ENCODE measurements around the gene APOA5. TPM values are rescaled to one million over a fixed set of nuclear protein-coding genes. Genes with fewer than 3 reads are reported as not detected.
"Not testable (repeated sequence)": the region's sequence is repeated elsewhere in the genome, so short reads cannot be mapped to it uniquely, and the experiment has no call there.

The APOA5 gene
- total and polyA plus RNA-seq, 2 donors (not counting 3 experiments of a cell fraction or from before 2014, with no cell fraction given) = not detected

- CTCF ChIA-PET = interaction anchor here (3.8 kb wide), 1 partner anchor 13 kb away, joined by 34 read pairs; no protein-coding TSS in a partner anchor
- H3K4me2 ChIP-seq (ENCODE audit: insufficient read depth, low read length); intact Hi-C loops (cut with micrococcal nuclease); H3K9ac ChIP-seq (replicated peaks; ENCODE audit: extremely low read depth, insufficient read depth, low read length); H3K4me3 ChIP-seq (replicated peaks in 1 of 3; ENCODE audit: insufficient read depth in 1 of 3, low read depth in 1 of 3, low read length in 3 of 3); BruUV-seq (replicated peaks); dilution Hi-C loops (cut with MboI; ENCODE audit: extremely low pct_ligation_motif_present, low sequenced_read_pairs); H3K79me2 ChIP-seq (ENCODE audit: control insufficient read depth, insufficient read depth, low read length); H3K4me1 ChIP-seq (ENCODE audit: control insufficient read depth, extremely low read depth, insufficient read depth, low read length); POLR2A ChIA-PET; H3K9me3 ChIP-seq (replicated peaks; ENCODE audit: control insufficient read depth, insufficient read depth, low read length); H4K20me1 ChIP-seq (replicated peaks; ENCODE audit: control insufficient read depth, extremely low read depth, insufficient read depth, low read length); H3K9me1 ChIP-seq (replicated peaks; ENCODE audit: control insufficient read depth, extremely low read depth, insufficient read depth, low read length); H3K27ac ChIP-seq (ENCODE audit: insufficient read depth, low read depth, low read length); H2AFZ ChIP-seq (ENCODE audit: low read depth, low read length); DNase-seq (ENCODE audit: low read depth, low spot score); H3K27me3 ChIP-seq (ENCODE audit: control insufficient read depth in 2 of 2, insufficient read depth in 2 of 2, low read length in 2 of 2); FAIRE-seq: not testable (repeated sequence)
- H3K36me3 ChIP-seq (ENCODE audit: control insufficient read depth in 2 of 2, extremely low read depth in 1 of 2, insufficient read depth in 2 of 2, low read length in 2 of 2) = peaks cover 11 to 12% of the 10 kb centered on the region in 2 experiments
Observed at GRCh38 chr11:116756044-116756443, 35.6 kb downstream of the APOA5 start.

- Histone ChIP-seq H3K9me3 (replicated peaks; ENCODE audit: control insufficient read depth, insufficient read depth, low read length) (no peaks in the 10 kb centered on the region), H3K9me1 (replicated peaks; ENCODE audit: control insufficient read depth, extremely low read depth, insufficient read depth, low read length) (no peaks in the 10 kb centered on the region), H3K36me3 (ENCODE audit: control insufficient read depth in 2 of 2, extremely low read depth in 1 of 2, insufficient read depth in 2 of 2, low read length in 2 of 2) (peaks cover 0 to 14% of the 10 kb centered on the region in 2 experiments), H3K27me3 (ENCODE audit: control insufficient read depth in 2 of 2, insufficient read depth in 2 of 2, low read length in 2 of 2) (no peaks in the 10 kb centered on the region), H3K27ac (ENCODE audit: insufficient read depth, low read depth, low read length) (no peak overlapping the region), H3K79me2 (ENCODE audit: control insufficient read depth, insufficient read depth, low read length) (no peaks in the 10 kb centered on the region), H3K9ac (replicated peaks; ENCODE audit: extremely low read depth, insufficient read depth, low read length) (no peak overlapping the region), H4K20me1 (replicated peaks; ENCODE audit: control insufficient read depth, extremely low read depth, insufficient read depth, low read length) (no peaks in the 10 kb centered on the region), H3K4me1 (ENCODE audit: control insufficient read depth, extremely low read depth, insufficient read depth, low read length) (peaks cover 14% of the 10 kb centered on the region), H3K4me3 (replicated peaks in 1 of 3; ENCODE audit: insufficient read depth in 1 of 3, low read depth in 1 of 3, low read length in 3 of 3) (no peak overlapping the region), H2AFZ (ENCODE audit: low read depth, low read length) (no peak overlapping the region), H3K4me2 (ENCODE audit: insufficient read depth, low read length) (no peak overlapping the region)
- no TSS peak for BruUV-seq (replicated peaks)
- dilution Hi-C loops (cut with MboI; ENCODE audit: extremely low pct_ligation_motif_present, low sequenced_read_pairs) (no loop called here), intact Hi-C loops (cut with micrococcal nuclease) (no loop called here)
- FAIRE-seq (no peak), DNase-seq (ENCODE audit: low read depth, low spot score) (no peak)
- CTCF ChIA-PET = interaction anchor here (0.6 kb wide), 1 partner anchor 8 kb away, joined by 3 read pairs; no protein-coding TSS in a partner anchor
- TF ChIP-seq JUN (IDR thresholded peaks at IDR 0.05; ENCODE audit: borderline replicate concordance, insufficient read depth, insufficient read length, low read depth) = no peak
- TF ChIP-seq MYC (IDR thresholded peaks at IDR 0.05; ENCODE audit: low read depth, low read length) = no peak
- TF ChIP-seq GATA2 (IDR thresholded peaks at IDR 0.05; ENCODE audit: insufficient read depth, insufficient read length, low read depth, low read length) = no peak
- no peak for TF ChIP-seq EZH2 (IDR thresholded peaks at IDR 0.05; ENCODE audit: borderline replicate concordance, low read depth, low read length, severe bottlenecking)
- POLR2A ChIA-PET = no interaction called here
Observed at GRCh38 chr11:116750070-116750718, 41.5 kb downstream of the APOA5 start.
